Calu3 (cell line): Measurements from ENCODE around the gene CDKN1C. TPM values are rescaled to one million over a fixed set of nuclear protein-coding genes. Genes with fewer than 3 reads are reported as not detected.
A peak's percentile ranks its signal among the peaks of the same experiment; 100 is the strongest.

Experiments
- BruUV-seq: library from RNA; stranded (reverse); fragments of 400-500 nt; replicated peaks from 2 replicates; lab custom pipeline; 2021; lab: Mats Ljungman, UMichigan
- CTCF ChIA-PET: fragments of 300-600 bp; sonication (Branson Sonifier 250); formaldehyde crosslinking; loops from one replicate; lab custom pipeline; 2022; ENCODE audit warnings: antibody characterized with exemption; lab: Charles Lee
- DNase-seq: peaks from one replicate; pipeline ENCODE4 v3.0.0; 2022
- H3K27ac Mint-ChIP-seq: one replicate; pipeline ENCODE4 v1.8.0; 2022; ENCODE audit warnings: mixed read lengths; ENCODE audit not compliant: unreplicated experiment
- H3K27me3 Mint-ChIP-seq: one replicate; pipeline ENCODE4 v1.8.0; 2022; ENCODE audit warnings: mixed read lengths; ENCODE audit not compliant: unreplicated experiment
- H3K36me3 Mint-ChIP-seq: one replicate; pipeline ENCODE4 v1.8.0; 2022; ENCODE audit warnings: mild to moderate bottlenecking, moderate library complexity, mixed read lengths; ENCODE audit not compliant: insufficient read depth, unreplicated experiment
- H3K4me1 Mint-ChIP-seq: one replicate; pipeline ENCODE4 v1.8.0; 2022; ENCODE audit warnings: mild to moderate bottlenecking, low read depth, mixed read lengths; ENCODE audit not compliant: unreplicated experiment
- H3K4me3 Mint-ChIP-seq: one replicate; pipeline ENCODE4 v1.8.0; 2022; ENCODE audit warnings: mild to moderate bottlenecking, low read depth, moderate library complexity, mixed read lengths; ENCODE audit not compliant: unreplicated experiment
- H3K9me3 Mint-ChIP-seq: one replicate; pipeline ENCODE4 v1.8.0; 2022; ENCODE audit warnings: low read depth, mixed read lengths; ENCODE audit not compliant: unreplicated experiment
- intact Hi-C: fragments of 100-400 bp; cut with micrococcal nuclease; formaldehyde crosslinking; loops from one replicate; pipeline ENCODE4 v1.10.0; 2022; ENCODE audit not compliant: unreplicated experiment
- total RNA-seq: library from RNA; stranded (reverse); gene quantifications from 2 replicates; pipeline ENCODE4 v1.2.3, GENCODE V29; 2022
- TF ChIP-seq, protein P1 (sequence below): fragments of 200-600 bp; IDR thresholded peaks from one replicate; pipeline ENCODE4 v1.8.0; 2022; ENCODE audit warnings: antibody characterized with exemption; ENCODE audit not compliant: unreplicated experiment

The CDKN1C gene
- total RNA-seq, 1 experiment from 2014 or later: 2.4 TPM

DNA sequence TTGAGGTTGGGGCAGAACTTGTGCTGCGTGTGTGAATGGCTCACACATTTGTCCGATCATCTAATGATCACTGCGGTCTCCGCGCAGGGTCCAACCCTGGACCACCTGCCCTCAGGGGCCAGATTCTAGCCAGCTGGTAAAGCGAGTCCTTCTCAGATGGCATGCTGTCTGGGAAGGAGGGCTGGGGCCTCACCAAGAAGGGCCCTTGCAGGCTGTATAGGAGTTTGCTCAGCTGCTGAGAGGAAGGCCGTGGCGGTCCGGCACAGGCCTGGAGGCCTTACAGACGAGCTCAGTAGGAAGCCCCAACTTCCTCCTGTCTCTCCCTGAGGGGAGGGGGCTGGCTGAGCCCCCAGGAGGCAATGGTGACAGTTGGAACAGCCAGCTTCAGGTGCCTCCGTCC is 29.9 kb upstream of the CDKN1C start:
- Mint-ChIP-seq H3K27ac (no peak overlapping the region), H3K27me3 (no peaks in the 10 kb centered on the region), H3K4me1 (peaks cover 38% of the 10 kb centered on the region), H3K9me3 (no peaks in the 10 kb centered on the region), H3K36me3 (peaks cover 39% of the 10 kb centered on the region), H3K4me3 (no peak overlapping the region)
- intact Hi-C loops: no loop called here
- no TSS peak for BruUV-seq
- TF ChIP-seq, protein P1, sequence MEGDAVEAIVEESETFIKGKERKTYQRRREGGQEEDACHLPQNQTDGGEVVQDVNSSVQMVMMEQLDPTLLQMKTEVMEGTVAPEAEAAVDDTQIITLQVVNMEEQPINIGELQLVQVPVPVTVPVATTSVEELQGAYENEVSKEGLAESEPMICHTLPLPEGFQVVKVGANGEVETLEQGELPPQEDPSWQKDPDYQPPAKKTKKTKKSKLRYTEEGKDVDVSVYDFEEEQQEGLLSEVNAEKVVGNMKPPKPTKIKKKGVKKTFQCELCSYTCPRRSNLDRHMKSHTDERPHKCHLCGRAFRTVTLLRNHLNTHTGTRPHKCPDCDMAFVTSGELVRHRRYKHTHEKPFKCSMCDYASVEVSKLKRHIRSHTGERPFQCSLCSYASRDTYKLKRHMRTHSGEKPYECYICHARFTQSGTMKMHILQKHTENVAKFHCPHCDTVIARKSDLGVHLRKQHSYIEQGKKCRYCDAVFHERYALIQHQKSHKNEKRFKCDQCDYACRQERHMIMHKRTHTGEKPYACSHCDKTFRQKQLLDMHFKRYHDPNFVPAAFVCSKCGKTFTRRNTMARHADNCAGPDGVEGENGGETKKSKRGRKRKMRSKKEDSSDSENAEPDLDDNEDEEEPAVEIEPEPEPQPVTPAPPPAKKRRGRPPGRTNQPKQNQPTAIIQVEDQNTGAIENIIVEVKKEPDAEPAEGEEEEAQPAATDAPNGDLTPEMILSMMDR: no peak
- CTCF ChIA-PET: interaction anchor here (1.6 kb wide), 1 partner anchor 11 kb away, joined by 3 read pairs; no protein-coding TSS in a partner anchor
- no peak for DNase-seq

DNA sequence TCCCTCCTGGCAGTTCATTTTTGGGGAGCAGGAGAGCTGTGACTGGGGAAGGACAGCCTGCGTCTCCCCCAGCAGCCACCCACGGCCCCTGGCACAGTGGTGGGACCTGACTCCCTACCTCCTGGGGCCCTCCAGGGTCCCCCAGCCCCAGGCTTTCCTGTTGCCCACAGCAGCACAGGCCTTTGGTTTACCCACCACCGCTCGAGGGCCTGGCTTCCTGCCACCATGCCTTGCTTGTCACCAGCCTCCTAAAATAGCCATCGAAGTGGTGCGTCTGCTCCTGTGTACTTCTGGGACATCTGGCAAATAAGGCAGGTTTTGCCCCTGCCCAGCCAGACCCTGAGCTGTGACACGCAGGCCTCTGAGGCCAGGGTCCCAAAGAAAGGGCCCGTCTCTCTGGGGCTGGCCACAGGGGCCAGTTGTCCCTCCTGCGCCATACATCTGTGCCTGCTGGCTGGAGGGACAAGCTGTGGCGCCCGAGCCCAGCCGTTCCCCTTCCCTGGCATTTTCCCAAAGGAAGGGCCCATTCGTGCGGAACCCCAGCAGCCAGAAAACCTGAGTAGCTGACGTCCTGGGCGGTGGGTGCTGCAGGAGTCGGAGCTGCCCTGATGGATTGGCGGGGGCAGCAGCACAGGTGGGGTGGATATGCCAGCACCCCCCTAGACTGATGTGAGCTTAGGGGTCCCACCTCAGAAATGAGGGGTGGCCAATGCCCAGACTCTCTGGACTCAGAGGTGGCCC is 29.1 kb upstream of the CDKN1C start:
- no TSS peak for BruUV-seq
- intact Hi-C loops: no loop called here
- CTCF ChIA-PET: no interaction called here
- peaks cover 42% of the 10 kb centered on the region for H3K36me3 Mint-ChIP-seq
- peaks cover 44% of the 10 kb centered on the region for H3K4me1 Mint-ChIP-seq
- no peaks in the 10 kb centered on the region for H3K9me3 Mint-ChIP-seq
- no peak overlapping the region for H3K27ac Mint-ChIP-seq
- H3K27me3 Mint-ChIP-seq: no peaks in the 10 kb centered on the region
- TF ChIP-seq, protein P1: no peak
- DNase-seq: no peak
- no peak overlapping the region for H3K4me3 Mint-ChIP-seq

DNA sequence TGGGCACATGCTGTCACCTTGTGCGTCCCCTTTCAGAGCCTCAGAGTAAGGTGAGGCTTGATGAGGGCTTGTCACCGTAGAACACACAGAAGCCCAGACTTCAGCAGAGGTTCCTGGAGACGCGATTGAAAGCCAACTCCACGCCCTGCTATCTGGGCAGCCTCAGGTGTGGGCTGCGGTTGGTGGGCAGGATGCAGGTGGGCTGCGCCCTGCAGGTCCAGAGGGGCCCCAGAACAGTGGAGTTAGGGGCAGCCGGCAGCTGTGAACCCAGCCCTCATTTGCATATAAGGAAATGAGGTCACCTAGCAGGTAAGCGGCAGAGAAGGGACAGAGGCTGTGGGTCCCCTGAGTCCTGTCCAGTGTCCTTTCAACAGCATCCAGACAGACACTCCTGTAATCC is 28.2 kb upstream of the CDKN1C start:
- TF ChIP-seq, protein P1: no peak
- Mint-ChIP-seq H3K27ac (no peak overlapping the region), H3K9me3 (no peaks in the 10 kb centered on the region), H3K4me1 (peaks cover 44% of the 10 kb centered on the region), H3K36me3 (peaks cover 35% of the 10 kb centered on the region), H3K27me3 (no peaks in the 10 kb centered on the region), H3K4me3 (no peak overlapping the region)
- DNase-seq: no peak
- CTCF ChIA-PET: interaction anchor here (1.3 to 2.9 kb wide), 3 partner anchors 13 to 22 kb away, joined by 4 to 12 read pairs (median 5); partner anchors contain the start of gene PHLDA2
- intact Hi-C loops: loop anchor here (2.0 kb wide), 1 partner anchor 13 kb away; no protein-coding TSS in a partner anchor
- BruUV-seq: no TSS peak

DNA sequence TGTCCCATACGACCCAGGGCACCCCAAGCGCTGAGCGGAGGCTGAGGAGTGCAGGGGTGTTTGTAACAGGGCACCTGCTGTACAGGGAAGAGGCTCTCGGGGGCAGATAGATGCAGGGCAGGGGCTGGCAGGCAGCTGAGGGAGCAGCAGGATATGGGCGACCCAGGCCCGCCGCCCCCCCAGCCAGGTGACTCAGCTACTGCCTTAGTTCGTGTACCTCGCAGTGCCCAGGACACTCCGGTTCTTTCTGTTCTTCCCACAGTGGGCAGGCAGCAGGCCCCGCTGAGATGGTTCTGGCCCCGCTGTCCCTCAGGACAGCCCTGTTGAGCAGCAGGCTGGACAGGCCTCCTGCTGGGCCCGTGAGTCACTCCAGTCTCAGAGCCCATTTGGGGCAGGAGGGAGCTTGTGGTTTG is 27.4 kb upstream of the CDKN1C start:
- peak overlapping the region; percentile 81 for H3K27ac Mint-ChIP-seq
- TSS peak; percentile 30 for BruUV-seq
- DNase-seq: peak; percentile 44
- H3K9me3 Mint-ChIP-seq: no peaks in the 10 kb centered on the region
- intact Hi-C loops: loop anchor here (2.0 kb wide), 1 partner anchor 14 kb away; no protein-coding TSS in a partner anchor
- CTCF ChIA-PET: interaction anchor here (1.0 to 2.9 kb wide), 4 partner anchors 14 to 38 kb away, joined by 3 to 12 read pairs (median 4); partner anchors contain the start of gene PHLDA2
- TF ChIP-seq, protein P1: no peak
- peaks cover 44% of the 10 kb centered on the region for H3K4me1 Mint-ChIP-seq
- H3K27me3 Mint-ChIP-seq: no peaks in the 10 kb centered on the region
- peak overlapping the region; percentile 56 for H3K4me3 Mint-ChIP-seq
- peaks cover 32% of the 10 kb centered on the region for H3K36me3 Mint-ChIP-seq
